DND-41 (cell line): ENCODE measurements around the gene MYBBP1A.

Source experiments
- ATAC-seq: fragments of 200-7000 bp; cut with Tn5 transposase; 3 replicates; pipeline ENCODE4 v1.9.1; 2021; ENCODE audit warnings: low read depth; ENCODE audit not compliant: insufficient read depth
- DNase-seq: peaks from one replicate; pipeline ENCODE4 v3.0.0-alpha.2; 2020
- H2AFZ ChIP-seq: 2 replicates; pipeline ENCODE4 v1.6.0; 2012; ENCODE audit warnings: low read depth, low read length
- H3K27ac ChIP-seq: 2 replicates; pipeline ENCODE4 v1.5.1; 2012; ENCODE audit warnings: low read length, inconsistent platforms
- H3K27me3 ChIP-seq: fragments of 200-600 bp; sonication (generic); 2 replicates; pipeline ENCODE4 v1.6.0; 2012; ENCODE audit warnings: low read length, mild to moderate bottlenecking, inconsistent platforms; ENCODE audit not compliant: insufficient read depth, poor library complexity
- H3K36me3 ChIP-seq: 2 replicates; pipeline ENCODE4 v1.5.1; 2012; ENCODE audit warnings: low read length, inconsistent platforms; ENCODE audit not compliant: insufficient read depth
- H3K4me1 ChIP-seq: 2 replicates; pipeline ENCODE4 v1.5.1; 2012; ENCODE audit warnings: mild to moderate bottlenecking, low read length; ENCODE audit not compliant: insufficient read depth
- H3K4me2 ChIP-seq: 2 replicates; pipeline ENCODE4 v1.6.0; 2012; ENCODE audit warnings: mild to moderate bottlenecking, moderate library complexity, low read length, inconsistent platforms; ENCODE audit not compliant: insufficient read depth
- H3K4me3 ChIP-seq, 2 experiments: fragments of 200-600 bp in 1 of 2; shearing (Covaris generic) in 1 of 2; 2 replicates each; pipeline ENCODE4 v1.5.1; 2012 to 2016; ENCODE audit warnings: inconsistent platforms in 2 of 2, low read length in 2 of 2, mild to moderate bottlenecking in 2 of 2, low read depth in 1 of 2, moderate library complexity in 1 of 2
- H3K79me2 ChIP-seq: 2 replicates; pipeline ENCODE4 v1.6.0; 2012; ENCODE audit warnings: low read length, inconsistent platforms; ENCODE audit not compliant: insufficient read depth
- H3K9ac ChIP-seq: 2 replicates; pipeline ENCODE4 v1.6.0; 2012; ENCODE audit warnings: low read depth, mild to moderate bottlenecking, inconsistent platforms, low read length, moderate library complexity
- H3K9me3 ChIP-seq: 2 replicates; pipeline ENCODE4 v1.5.1; 2012; ENCODE audit warnings: low read length, moderate library complexity, mild to moderate bottlenecking, inconsistent platforms; ENCODE audit not compliant: insufficient read depth, severe bottlenecking
- H4K20me1 ChIP-seq: 2 replicates; pipeline ENCODE4 v1.6.0; 2012; ENCODE audit warnings: low read length; ENCODE audit not compliant: insufficient read depth
- EZH2 ChIP-seq: IDR thresholded peaks from 3 replicates; pipeline ENCODE4 v1.6.1; 2012; ENCODE audit warnings: borderline replicate concordance, low read depth, mild to moderate bottlenecking, moderate library complexity, low read length, inconsistent platforms; ENCODE audit not compliant: severe bottlenecking
- TF ChIP-seq, protein P1 (sequence below): IDR thresholded peaks from 2 replicates; pipeline ENCODE4 v1.5.1; 2012; ENCODE audit warnings: borderline replicate concordance, low read length, moderate library complexity, mild to moderate bottlenecking; ENCODE audit not compliant: poor library complexity, severe bottlenecking; ENCODE audit errors: extremely low read depth

MYBBP1A gene

DNA sequence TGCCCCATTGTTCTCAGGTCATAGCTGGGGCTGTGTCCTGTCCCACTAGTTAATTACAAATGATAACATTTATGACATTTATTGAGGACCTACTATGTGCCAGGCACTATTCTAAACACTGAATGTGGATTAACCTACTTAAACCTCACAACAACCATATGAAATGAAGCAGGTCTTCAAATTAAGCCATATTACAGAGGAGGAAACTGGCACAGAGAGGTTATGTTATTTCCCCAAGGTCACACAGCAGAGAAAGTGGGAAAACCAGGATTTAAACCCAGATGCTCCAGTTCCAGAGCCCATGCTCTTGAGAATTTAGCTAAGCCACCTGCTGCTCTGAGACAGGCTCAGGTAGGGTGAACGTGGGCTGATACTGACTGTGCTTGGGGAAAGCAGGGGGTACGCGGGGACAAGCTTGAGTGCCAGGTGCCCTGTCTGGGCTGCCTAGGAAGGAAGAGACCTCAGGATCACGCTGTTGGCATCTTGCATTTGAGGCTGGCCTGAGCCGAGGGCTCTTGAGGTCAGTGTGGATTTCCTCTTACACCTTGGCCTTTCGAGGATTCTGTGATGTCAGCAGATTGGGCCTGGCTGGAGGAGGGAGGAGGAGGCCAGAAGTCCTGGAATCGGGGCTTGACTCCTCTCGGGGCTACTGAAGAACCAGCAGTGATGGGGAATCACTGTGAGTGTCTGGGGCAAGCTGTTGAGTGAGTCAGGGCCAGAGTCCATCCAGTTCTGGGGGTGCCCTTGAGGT lies 47.6 kb downstream of the MYBBP1A start:
- Histone ChIP-seq H3K27me3 (no peaks in the 10 kb centered on the region), H3K79me2 (no peaks in the 10 kb centered on the region), H3K9ac (no peak overlapping the region), H4K20me1 (peaks cover 13% of the 10 kb centered on the region), H3K27ac (no peak overlapping the region), H2AFZ (no peak overlapping the region), H3K4me2 (no peak overlapping the region), H3K4me1 (peaks cover 3% of the 10 kb centered on the region; the same call in 1 of the 2 replicates), H3K4me3 (no peak overlapping the region), H3K9me3 (no peaks in the 10 kb centered on the region), H3K36me3 (no peaks in the 10 kb centered on the region)
- no peak for TF ChIP-seq EZH2
- TF ChIP-seq, protein P1, sequence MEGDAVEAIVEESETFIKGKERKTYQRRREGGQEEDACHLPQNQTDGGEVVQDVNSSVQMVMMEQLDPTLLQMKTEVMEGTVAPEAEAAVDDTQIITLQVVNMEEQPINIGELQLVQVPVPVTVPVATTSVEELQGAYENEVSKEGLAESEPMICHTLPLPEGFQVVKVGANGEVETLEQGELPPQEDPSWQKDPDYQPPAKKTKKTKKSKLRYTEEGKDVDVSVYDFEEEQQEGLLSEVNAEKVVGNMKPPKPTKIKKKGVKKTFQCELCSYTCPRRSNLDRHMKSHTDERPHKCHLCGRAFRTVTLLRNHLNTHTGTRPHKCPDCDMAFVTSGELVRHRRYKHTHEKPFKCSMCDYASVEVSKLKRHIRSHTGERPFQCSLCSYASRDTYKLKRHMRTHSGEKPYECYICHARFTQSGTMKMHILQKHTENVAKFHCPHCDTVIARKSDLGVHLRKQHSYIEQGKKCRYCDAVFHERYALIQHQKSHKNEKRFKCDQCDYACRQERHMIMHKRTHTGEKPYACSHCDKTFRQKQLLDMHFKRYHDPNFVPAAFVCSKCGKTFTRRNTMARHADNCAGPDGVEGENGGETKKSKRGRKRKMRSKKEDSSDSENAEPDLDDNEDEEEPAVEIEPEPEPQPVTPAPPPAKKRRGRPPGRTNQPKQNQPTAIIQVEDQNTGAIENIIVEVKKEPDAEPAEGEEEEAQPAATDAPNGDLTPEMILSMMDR, result no peak
- ATAC-seq, result no peak
- DNase-seq, result no peak

DNA sequence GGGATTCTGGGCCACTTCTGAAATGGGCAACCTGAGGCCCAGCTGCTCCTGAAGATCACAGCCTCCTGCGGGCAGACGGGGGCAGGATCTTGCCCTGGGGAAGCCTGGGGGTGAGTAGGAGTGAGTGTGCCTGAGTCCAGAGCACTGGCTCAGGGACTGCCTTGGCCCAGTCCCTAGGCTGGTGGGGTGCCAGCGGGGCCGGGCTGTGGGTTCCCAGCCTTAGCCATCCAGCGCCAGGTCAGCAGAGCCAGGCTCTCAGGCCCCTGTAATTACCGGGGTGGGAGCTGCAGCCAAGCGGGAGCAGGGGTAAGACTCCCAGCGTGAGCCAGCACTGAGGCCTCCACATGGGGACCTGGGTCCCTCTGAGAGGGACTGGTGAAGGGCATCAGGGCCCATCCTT lies 48.3 kb downstream of the MYBBP1A start:
- Histone ChIP-seq H3K4me2 (no peak overlapping the region), H3K79me2 (no peaks in the 10 kb centered on the region), H3K27ac (no peak overlapping the region), H3K27me3 (no peaks in the 10 kb centered on the region), H3K9ac (no peak overlapping the region), H3K9me3 (no peaks in the 10 kb centered on the region), H3K36me3 (no peaks in the 10 kb centered on the region), H2AFZ (no peak overlapping the region), H3K4me1 (peaks cover 3% of the 10 kb centered on the region; the same call in 1 of the 2 replicates), H3K4me3 (no peak overlapping the region), H4K20me1 (peaks cover 13% of the 10 kb centered on the region)
- DNase-seq (no peak), ATAC-seq (no peak)
- TF ChIP-seq, protein P1, result no peak
- TF ChIP-seq EZH2, result no peak

DNA sequence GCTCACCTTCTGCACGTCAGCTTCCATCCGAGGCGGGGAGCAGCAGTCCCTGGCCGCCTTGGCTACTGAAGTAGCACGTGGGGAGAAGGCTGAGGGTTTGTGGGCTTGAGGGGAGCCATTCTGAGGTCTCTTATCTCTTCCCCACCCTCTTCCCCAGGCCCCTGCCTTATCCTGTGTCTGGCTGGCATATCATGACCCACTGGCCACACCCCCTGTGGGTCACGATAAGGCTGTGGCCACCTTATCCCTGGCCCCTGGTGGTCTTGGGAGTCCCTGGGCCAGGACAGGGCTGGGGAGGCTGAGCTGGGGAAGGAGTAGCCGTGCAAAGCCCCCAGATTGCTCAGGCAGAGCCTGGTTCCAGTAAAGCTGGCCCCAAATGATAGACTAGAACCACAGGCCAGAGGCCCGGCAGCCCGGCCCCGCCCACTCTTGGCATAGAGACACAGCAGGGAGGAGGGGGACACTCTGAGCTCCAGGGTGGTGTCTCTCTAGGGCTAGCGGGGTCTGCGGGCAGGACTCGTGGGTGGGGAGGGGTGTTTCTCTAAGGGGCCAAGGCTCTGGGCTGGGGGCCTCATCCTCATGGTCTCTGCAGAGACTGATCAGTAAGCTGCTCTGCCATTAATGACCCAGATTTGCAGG lies 48.9 kb downstream of the MYBBP1A start:
- H4K20me1 ChIP-seq, result peaks cover 17% of the 10 kb centered on the region
- H3K36me3 ChIP-seq, result no peaks in the 10 kb centered on the region
- DNase-seq (no peak), ATAC-seq (no peak)
- peaks cover under 1% of the 10 kb centered on the region for H3K27me3 ChIP-seq
- H3K9ac ChIP-seq, result no peak overlapping the region
- H3K27ac ChIP-seq, result no peak overlapping the region
- peaks cover 3% of the 10 kb centered on the region; the same call in 1 of the 2 replicates for H3K4me1 ChIP-seq
- H3K4me2 ChIP-seq, result no peak overlapping the region
- TF ChIP-seq, protein P1, result no peak
- no peak for TF ChIP-seq EZH2
- no peak overlapping the region for H3K4me3 ChIP-seq
- H2AFZ ChIP-seq, result no peak overlapping the region
- H3K79me2 ChIP-seq, result no peaks in the 10 kb centered on the region
- no peaks in the 10 kb centered on the region for H3K9me3 ChIP-seq
